SH-SY5Y (cell line): ENCODE measurements around the gene CCDC148.

Experiments
- GATA2 ChIP-seq: IDR thresholded peaks from 2 replicates; pipeline ENCODE4 v1.6.1; 2011; ENCODE audit warnings: mild to moderate bottlenecking, low read depth, low read length
- GATA3 ChIP-seq: IDR thresholded peaks from 2 replicates; pipeline ENCODE4 v1.6.1; 2011; ENCODE audit warnings: low read depth, mild to moderate bottlenecking, low read length, moderate library complexity

DNA sequence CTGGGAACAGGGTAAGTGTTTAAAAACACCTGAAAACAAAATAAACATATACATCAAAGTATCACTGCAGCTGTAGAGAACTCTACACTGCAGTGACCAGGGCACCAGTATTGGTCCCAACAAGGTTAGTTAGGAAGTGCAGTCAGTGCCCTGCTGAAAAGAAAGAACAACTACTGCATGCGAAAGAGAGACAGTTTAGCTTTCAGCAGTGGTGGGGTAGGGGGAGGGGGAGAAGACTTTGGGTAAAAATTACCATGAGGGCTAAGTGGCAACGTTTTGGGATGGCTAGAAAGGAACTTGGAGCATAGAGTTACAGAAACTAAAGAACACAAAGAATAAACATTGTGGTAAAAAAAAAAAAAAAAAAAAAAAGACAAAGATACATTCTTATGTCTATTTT lies 242.8 kb downstream of the CCDC148 start:
- no peak for TF ChIP-seq GATA3
- no peak for TF ChIP-seq GATA2
